ENCODE measurements around the gene FNDC3B. TPM values are rescaled to one million over a fixed set of nuclear protein-coding genes. Genes with fewer than 3 reads are reported as not detected.

The FNDC3B gene
- total and polyA plus RNA-seq, 4 donors, result 23.3 to 74.2 (median 32.9) TPM

DNA sequence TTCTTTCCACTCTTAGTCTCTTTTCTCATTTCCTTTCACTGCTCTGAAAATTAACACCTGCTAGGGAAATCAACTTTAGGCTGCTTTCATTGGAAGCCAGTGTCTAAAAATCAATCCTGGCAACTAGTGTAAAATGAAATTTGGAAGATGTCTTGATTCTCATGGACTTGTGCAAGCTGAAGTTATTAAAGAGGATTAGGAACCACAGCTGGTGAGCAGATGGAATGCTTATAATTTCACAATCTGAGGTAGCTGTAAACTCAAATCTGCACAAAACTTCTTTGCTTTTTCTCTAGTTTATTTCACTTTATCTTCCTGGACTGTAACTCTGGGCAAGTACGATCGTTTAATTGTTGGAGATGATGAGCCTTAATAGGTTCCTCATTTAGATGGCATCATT is 233.3 kb downstream of the FNDC3B start:
- no peak for DNase-seq (ENCODE audit: low spot score)
- Histone ChIP-seq H3K9me3 (ENCODE audit: control insufficient read depth in 4 of 4, low read length in 3 of 4) (no peaks in the 10 kb centered on the region), H3K4me3 (ENCODE audit: low read depth in 1 of 3, low read length in 3 of 3) (no peak overlapping the region), H3K27ac (ENCODE audit: low read depth in 1 of 2, low read length in 2 of 2) (no peak overlapping the region), H3K36me3 (ENCODE audit: control insufficient read depth in 4 of 4, insufficient read depth in 3 of 4, low read depth in 1 of 4, low read length in 3 of 4) (peaks cover 3 to 10% (median 8%) of the 10 kb centered on the region in 4 donors), H3K4me1 (ENCODE audit: control insufficient read depth in 4 of 4, insufficient read depth in 4 of 4, low read length in 3 of 4) (peaks cover 0 to 2% (median 0%) of the 10 kb centered on the region in 4 donors), H3K9ac (ENCODE audit: low read depth in 1 of 2, low read length in 2 of 2) (no peak overlapping the region), H3K27me3 (ENCODE audit: control insufficient read depth in 4 of 4, insufficient read depth in 4 of 4, low read length in 3 of 4) (no peaks in the 10 kb centered on the region)
- 96% methylated on average over 2 of the region's 2 CpGs for WGBS
- no peak for TF ChIP-seq GABPA (IDR thresholded peaks at IDR 0.05 in 1 of 2, conservative IDR thresholded peaks at IDR 0.05 in 1 of 2)
- TF ChIP-seq NR2F2 (IDR thresholded peaks at IDR 0.05), result no peak
- TF ChIP-seq FOXA1 (IDR thresholded peaks at IDR 0.05), result no peak
- no peak for TF ChIP-seq YY1 (IDR thresholded peaks at IDR 0.05)
- no peak for TF ChIP-seq HNF4A (conservative IDR thresholded peaks at IDR 0.05)
- TF ChIP-seq TAF1 (conservative IDR thresholded peaks at IDR 0.05), result no peak
- TF ChIP-seq, protein P1, sequence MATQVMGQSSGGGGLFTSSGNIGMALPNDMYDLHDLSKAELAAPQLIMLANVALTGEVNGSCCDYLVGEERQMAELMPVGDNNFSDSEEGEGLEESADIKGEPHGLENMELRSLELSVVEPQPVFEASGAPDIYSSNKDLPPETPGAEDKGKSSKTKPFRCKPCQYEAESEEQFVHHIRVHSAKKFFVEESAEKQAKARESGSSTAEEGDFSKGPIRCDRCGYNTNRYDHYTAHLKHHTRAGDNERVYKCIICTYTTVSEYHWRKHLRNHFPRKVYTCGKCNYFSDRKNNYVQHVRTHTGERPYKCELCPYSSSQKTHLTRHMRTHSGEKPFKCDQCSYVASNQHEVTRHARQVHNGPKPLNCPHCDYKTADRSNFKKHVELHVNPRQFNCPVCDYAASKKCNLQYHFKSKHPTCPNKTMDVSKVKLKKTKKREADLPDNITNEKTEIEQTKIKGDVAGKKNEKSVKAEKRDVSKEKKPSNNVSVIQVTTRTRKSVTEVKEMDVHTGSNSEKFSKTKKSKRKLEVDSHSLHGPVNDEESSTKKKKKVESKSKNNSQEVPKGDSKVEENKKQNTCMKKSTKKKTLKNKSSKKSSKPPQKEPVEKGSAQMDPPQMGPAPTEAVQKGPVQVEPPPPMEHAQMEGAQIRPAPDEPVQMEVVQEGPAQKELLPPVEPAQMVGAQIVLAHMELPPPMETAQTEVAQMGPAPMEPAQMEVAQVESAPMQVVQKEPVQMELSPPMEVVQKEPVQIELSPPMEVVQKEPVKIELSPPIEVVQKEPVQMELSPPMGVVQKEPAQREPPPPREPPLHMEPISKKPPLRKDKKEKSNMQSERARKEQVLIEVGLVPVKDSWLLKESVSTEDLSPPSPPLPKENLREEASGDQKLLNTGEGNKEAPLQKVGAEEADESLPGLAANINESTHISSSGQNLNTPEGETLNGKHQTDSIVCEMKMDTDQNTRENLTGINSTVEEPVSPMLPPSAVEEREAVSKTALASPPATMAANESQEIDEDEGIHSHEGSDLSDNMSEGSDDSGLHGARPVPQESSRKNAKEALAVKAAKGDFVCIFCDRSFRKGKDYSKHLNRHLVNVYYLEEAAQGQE (IDR thresholded peaks at IDR 0.05), result no peak

- Histone ChIP-seq H3K9ac (ENCODE audit: low read depth in 1 of 2, low read length in 2 of 2) (no peak overlapping the region), H3K4me1 (ENCODE audit: control insufficient read depth in 4 of 4, insufficient read depth in 4 of 4, low read length in 3 of 4) (peaks cover 0 to 5% (median 0%) of the 10 kb centered on the region in 4 donors), H3K36me3 (ENCODE audit: control insufficient read depth in 4 of 4, insufficient read depth in 3 of 4, low read depth in 1 of 4, low read length in 3 of 4) (peaks cover 3 to 10% (median 8%) of the 10 kb centered on the region in 4 donors), H3K9me3 (ENCODE audit: control insufficient read depth in 4 of 4, low read length in 3 of 4) (no peaks in the 10 kb centered on the region), H3K27ac (ENCODE audit: low read depth in 1 of 2, low read length in 2 of 2) (no peak overlapping the region), H3K27me3 (ENCODE audit: control insufficient read depth in 4 of 4, insufficient read depth in 4 of 4, low read length in 3 of 4) (no peaks in the 10 kb centered on the region), H3K4me3 (ENCODE audit: low read depth in 1 of 3, low read length in 3 of 3) (no peak overlapping the region)
- no peak for DNase-seq (ENCODE audit: low spot score)
- no peak for TF ChIP-seq YY1 (IDR thresholded peaks at IDR 0.05)
- TF ChIP-seq, protein P1 (IDR thresholded peaks at IDR 0.05), result no peak
- no peak for TF ChIP-seq SP1 (IDR thresholded peaks at IDR 0.05)
- TF ChIP-seq FOXA1 (IDR thresholded peaks at IDR 0.05), result no peak
- TF ChIP-seq HNF4A (conservative IDR thresholded peaks at IDR 0.05), result no peak
- no peak for TF ChIP-seq GABPA (IDR thresholded peaks at IDR 0.05 in 1 of 2, conservative IDR thresholded peaks at IDR 0.05 in 1 of 2)
- TF ChIP-seq ATF3 (IDR thresholded peaks at IDR 0.05), result no peak
- no peak for TF ChIP-seq RXRA (IDR thresholded peaks at IDR 0.05)
- 100% methylated on average over 1 of the region's 1 CpG for WGBS
Observed at GRCh38 chr3:172273378-172273777, 234.0 kb downstream of the FNDC3B start.

Data from liver (tissue), 9 donors.